ENCODE measurements around the gene PWP2.
"Not testable (repeated sequence)": the region's sequence is repeated elsewhere in the genome, so short reads cannot be mapped to it uniquely, and the experiment has no call there.

The PWP2 gene

DNA sequence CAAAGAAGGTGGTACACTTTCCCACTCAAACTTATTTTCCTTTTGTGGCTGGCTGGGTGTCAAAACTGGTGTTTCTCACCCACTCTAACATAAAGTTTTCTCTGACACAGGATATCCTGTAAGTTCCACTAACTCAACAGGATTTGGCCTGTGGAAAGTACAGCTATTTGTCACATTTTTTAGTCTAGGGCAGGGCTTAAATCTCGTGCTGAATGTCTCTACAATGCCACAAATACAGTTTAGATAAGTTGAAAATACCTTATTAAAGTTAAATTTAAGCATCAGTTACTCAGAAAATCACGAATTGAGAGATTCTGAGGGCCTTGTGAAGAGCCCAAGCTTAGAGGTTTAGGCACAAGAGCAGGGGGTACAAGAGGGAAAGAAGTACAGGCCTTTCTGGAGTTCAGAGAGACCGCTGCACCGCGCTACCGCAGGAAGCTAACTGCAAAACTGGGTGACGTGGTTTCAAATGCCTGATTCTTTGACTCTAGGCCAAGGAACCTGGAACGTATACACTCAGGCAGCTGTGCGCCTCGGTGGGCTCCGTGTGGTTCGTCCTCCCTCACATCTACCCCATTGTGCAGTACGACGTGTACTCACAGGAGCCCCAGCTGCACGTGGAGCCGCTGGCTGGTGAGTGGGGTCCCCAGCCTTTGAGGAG, 23.4 kb upstream of the PWP2 start:
- DNase-seq = peak; percentile 43

DNA sequence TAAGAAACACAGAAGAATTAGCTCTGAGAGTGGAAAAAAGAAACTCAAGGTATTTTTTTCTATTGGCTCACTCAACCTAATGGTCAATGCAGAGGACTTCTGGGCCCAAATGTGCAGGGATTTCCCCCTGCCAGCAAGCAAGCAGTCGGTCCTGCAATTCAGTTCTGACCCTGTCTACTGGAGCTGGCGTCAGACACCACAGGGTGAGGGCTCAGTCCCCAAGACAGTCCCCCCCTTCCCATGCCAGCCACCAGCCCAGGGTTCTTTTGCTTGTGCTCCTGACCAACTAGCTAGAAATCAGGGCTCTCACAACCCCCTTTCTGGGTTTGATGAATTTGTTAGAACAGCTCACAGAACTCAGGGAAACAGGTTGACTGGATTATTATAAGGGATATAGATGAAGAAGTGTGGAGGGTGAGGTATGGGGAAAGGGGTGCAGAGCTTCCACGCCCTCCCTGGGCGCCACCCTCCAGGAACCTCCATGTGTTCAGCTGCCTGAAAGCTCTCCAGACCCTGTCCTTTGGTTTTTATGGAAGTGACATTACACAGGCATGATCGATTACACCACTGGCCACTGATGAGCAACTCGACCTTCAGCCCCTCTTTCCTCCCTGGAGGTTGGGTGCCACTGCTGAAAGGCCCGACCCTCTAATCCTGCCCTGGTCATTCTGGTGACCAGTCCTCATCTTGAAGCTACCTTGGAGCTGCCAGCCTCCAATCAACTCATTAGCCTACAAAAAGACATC, 22.5 kb upstream of the PWP2 start:
- no peak for DNase-seq

DNA sequence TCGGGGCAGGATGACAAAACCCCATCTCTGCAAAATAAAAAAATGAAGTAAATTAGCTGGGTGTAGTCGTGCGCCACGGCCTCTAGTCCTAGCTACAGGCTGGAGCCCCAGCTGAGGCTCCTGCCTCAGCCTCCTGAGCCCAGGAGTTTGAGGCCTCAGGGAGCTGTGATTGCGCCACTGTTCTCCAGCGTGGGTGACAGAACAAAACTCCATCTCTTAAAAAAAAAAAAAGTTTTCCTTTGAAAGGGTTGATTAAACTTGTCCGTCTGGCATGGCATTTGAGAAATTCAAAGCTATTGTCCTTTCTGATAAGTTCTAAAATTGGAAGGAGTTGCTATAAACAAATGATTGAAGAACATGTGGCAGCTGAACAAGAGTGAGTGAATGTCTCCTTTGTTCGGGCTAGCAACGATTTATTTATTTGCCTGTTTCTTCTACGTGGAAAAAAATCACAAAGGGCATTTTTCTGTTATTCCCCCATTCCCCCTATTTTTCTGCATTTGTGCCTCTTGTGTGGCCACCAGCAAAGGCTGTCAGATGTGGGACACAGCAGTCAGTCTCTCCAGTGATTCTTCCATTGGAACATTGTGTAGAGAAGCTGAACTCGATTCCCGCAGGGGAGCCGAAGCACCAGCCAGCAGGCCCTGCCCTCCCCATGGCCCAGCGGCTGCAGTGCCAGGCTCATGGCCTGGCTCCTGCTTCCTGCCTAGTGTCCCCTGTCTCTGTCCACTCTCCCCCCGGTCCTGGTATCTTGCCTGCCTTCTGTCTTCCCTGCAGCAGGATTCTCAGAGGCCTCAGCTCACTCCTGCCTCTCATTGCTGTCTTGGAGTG, 21.5 kb upstream of the PWP2 start:
- DNase-seq = no peak

DNA sequence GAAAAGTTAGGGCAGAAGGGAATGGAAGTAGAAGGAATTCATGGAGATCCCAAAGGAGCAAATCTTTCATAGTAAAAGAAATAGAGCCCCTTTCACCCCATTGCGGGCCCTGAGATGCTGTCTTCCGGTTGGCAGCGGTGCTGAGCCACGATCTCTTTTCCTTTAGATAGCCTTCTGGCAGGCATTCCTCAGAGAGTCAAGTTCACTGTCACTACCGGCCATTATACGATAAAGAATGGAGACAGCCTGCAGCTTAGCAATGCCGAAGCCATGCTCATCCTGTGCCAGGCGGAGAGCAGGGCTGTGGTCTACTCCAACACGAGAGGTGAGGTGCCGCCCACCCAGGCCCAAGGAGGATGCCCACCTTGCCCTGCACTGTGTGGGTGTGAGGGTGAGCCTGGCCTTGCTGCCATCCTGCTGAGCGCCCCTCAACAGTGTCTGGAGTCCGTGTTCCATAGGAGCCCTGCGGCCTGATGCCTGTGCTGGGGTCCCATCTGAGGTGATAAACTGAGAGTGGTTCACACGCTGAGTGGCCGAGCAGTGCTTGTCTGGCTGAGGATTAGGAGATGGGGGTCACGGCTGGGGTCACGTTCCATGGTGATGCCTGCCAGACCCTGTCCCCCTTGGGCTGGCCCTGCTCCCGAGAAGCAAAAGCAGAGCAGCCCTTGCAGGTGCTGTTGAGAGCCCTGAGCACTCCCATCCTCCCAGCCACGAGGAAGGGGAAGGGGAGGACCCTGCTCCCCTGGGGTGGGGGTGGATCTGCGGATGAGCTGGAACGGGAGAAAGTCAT, 20.4 kb upstream of the PWP2 start:
- DNase-seq = no peak

DNA sequence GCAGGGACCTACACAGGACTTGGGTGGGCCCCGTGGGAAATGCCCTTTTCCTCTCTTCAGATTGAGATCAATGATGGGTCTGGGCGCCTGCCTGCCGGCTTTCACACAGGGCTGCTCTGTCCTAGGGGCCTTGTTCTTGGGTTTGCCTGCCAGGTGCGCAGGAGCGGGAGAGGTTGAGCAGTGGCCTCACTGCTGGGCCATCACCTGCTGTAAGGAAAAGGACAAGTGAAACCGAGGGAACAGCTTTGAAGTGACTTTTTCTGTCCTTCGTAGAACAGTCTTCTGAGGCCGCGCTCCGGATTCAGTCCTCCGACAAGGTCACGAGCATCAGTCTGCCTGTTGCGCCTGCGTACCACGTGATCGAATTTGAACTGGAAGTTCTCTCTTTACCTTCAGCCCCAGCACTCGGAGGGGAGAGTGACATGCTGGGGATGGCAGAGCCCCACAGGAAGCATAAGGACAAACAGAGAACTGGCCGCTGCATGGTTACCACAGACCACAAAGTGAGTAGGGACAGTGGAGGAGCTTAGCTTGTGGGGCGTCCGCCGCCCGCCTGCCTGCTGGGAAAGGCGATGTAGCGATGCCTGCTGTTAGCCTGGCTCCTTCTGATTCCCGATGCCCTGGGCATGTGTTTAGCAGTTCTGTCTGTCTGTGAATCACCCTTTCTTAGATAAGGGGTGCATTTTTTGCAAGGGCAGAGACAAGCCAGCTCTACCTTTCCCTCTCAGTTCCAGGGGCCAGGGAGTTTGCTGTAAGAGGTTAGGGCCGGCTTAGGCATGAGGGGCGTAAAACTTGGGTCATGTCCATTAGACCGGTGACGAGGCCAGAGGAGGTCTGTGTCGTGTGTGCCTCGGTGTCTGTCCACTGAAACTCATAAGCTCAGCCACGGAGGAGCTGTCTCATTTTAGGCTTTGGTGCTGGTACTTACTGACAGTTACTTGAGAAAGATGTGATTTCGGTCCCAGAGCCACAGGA, 19.5 kb upstream of the PWP2 start:
- DNase-seq = no peak

DNA sequence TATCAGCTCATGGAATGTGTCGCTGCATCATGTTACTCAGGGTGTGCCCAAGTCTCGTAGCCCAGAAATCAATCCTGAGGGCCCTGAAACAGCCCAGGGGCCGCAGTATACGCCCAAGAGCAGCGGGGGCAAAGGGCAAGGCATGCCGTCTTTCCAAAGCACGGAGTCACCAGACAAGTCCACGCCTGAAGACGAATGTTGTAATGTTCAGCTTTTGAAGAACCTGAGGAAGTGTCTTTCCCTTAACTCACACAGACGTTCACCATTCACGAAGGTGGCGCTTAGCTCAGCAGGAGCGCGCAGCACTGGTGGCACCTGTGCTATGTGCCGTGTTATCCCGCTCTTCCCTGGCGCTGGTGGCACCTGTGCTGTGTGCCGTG, 18.8 kb upstream of the PWP2 start:
- DNase-seq = no peak

DNA sequence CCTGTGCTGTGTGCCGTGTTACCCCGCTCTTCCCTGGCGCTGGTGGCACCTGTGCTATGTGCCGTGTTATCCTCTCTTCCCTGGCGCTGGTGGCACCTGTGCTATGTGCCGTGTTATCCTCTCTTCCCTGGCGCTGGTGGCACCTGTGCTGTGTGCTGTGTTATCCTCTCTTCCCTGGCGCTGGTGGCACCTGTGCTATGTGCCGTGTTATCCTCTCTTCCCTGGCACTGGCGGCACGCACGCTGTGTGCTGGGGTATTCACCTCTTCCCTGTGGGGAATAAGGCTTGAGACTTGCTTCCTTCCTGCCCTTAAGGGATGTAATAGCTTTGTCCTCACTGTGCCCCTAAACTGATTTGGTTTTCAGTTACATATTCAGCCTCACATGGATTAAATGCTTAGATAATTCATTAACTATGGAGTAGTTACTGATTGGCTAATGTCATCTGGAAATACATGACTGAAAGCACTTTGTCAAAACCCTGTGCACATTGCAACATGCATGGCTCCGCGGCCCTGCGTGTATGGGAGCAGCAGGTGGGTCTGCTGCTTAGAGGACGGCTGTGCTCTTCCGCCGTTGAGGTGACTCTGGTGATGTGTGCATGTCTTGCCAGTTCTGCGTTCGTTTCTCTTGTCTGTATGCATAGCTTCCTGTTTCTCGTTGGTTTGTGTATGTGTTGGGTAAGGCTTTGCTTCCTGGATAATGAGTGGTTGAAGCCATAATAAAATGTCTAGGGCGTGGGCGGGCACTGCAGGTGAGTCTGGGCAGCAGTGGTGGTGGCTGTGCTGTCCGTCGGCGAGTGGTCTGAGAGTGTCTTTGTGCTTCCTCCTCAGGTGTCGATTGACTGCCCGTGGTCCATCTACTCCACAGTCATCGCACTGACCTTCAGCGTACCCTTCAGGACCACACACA, 17.9 kb upstream of the PWP2 start:
- DNase-seq = no peak

DNA sequence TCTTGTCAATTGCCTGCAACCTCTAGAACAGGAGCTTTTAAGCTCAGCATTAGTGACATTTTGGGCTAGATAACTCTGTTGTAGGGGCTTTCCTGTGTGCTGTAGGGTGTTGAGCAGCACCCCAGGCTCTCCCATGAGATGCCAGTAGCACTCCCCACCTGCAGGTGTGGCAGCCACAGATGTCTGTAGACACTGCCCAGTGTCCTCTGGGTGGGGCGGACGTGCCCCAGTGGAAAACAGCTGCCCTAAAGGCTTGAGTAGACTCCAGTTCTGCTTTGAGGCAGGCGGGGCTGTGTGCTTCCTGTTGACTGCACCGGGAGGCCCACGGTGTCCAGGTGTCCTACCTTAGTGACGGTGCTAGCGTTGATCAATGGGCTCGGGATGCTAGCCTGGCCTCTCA, 16.9 kb upstream of the PWP2 start:
- DNase-seq = no peak

DNA sequence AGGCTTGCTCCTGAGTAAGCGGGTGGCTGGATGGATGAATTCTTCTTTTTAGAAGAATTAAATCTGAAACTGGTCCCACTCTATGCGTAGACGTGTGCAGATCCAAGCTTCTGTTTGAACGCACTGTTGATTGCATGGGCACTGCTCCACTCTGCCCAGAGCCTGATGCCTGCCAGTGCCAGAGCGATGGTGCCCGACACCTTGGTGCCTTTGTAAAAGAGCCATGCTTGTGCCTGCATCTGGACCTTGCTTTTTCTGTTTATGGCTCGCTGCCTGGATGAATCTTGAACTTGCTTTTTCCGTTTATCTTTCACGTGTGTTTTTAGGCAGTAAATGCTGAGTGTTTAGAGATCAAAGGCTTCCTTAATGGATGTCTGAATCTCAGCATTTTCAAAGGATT, 15.0 kb upstream of the PWP2 start:
- DNase-seq = no peak

DNA sequence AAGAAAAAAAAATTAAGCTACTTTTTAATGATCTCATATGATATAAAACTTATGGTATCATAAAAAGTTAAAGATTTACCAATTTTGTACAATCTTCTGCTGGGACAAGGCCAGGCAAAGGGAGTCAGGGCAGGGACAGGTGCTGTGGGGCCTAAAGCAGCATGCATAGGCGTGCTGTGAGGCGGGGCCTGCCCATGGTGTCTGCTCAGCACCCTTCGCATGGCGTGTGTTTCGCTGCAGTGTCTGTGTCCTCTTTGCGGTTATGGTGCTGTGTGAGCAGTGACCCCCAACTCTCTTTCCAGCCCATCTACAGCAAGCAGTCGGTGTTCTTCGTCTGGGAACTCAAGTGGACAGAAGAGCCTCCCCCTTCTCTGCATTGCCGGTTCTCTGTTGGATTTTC, 13.4 kb upstream of the PWP2 start:
- DNase-seq = no peak

DNA sequence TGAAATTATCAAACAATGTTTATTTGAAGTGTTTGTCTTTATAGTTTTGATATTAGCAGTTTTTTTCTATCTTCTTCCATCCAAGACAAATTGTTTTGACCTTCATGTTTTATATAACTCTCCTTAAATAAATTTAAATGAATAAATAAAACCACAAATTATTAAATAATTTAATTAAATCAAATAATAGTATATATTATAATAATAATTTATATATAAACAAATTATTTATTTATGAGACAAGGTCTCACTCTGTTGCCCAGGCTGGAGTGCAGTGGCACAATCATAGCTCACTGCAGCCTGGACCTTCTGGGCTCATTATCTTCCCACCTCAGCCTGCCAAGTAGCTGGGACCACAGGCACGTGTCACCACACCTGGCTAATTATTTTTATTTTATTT, 12.4 kb upstream of the PWP2 start:
- DNase-seq = no peak

DNA sequence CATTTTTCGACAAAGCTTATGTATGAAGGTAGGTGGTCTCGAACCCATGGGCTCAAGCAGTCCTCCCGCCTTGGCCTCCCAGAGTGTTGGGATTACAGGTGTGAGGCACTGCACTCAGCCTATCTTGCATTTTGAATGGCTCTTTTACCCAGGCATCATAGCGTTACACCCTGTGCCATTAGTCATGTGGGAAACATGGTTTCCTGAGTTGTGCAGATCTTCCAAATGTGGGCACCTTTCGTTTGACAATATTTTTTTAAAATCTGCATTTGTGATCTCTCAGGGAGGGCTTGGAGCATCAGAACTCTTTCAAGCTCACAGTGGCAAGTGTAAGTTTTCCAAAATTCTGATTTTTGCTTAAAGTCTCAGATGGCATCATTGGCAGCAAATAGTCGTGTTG, 8.7 kb upstream of the PWP2 start:
- DNase-seq = not testable (repeated sequence)

DNA sequence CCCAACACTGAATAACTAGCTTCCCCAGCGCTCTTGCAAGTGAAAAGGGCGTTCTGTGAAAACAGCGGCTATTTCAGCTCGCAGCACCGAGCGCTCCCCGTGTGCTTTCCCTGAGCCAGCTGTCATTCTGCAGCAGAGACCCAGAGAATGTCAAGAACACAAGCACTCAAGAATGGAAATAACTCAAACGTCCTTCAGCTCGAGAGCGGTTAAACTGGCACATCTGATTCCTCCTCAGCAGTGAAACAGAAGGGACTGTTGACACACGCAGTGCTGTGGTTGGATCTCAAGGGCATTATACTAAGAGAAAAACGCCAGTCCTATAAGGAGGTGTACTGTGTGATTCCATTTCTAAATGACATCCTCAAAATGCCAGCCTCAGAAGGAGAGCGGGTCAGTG, 8.2 kb upstream of the PWP2 start:
- not testable (repeated sequence) for DNase-seq

DNA sequence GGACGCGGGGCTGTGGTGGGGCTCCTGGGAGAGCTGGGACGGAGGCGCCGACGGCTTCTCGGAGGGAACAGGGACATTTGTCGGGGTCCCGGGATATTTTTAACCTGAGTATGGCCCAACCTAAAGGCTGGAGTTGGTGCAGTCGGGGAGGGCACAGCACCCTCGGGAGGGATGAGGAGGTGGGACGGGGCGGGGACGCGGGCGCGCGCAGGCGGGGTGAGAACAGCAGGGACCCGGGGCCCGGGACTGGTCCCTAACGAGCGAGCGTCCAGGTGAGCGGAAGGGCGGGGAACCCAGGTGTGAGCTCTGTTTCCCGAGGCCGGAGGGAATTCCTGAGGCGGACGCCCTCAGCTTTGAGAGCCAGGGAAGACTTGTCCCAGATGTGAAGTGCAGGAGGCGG, 390 bp downstream of the PWP2 start:
- not testable (repeated sequence) for DNase-seq

DNA sequence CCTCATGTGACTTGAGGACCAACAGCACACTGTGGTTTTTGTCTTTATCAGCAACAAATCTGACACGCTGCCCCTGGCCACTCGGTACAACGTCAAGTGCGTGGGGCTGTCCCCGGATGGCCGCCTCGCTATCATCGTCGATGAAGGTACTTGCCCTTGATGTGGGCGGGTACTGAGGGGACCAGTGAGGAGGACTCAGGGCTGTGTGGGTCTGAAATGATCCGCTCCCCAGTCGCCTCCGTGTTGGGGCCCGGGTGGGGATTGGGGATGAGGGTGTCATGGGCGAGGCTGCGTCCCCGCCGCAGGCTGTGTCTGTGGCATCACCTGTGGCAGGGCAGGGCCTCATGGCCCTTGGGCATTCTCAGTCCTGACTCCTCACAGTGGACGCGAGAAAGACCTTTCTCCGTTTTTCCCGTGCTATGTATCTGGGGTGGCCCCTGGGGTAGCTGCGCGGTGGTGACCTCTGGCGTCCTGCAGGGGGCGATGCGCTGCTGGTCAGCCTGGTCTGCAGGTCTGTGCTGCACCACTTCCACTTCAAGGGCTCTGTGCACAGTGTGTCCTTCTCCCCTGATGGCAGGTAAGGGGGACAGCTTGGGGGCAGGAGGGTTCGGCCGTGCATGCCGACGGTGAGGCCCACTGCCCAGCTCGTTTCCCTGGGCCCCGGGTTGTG, 6.6 kb downstream of the PWP2 start:
- DNase-seq = not testable (repeated sequence)

DNA sequence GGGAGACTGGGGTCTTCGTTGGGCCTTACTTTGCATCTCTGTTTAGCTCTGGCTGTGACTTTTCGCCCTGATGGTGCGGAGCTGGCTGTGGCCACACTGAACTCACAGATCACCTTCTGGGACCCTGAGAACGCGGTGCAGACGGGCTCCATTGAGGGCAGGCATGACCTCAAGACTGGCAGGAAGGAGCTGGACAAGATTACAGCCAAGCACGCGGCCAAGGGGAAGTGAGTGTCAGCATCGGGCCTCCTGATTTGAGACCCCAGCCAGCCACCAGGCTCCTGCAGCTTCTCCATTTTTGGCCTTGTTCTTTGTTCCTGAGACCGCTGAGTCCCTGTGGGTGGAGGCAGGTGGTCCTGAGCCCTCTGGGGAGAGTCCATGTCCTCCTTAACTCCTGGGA, 14.9 kb downstream of the PWP2 start:
- DNase-seq = not testable (repeated sequence)

DNA sequence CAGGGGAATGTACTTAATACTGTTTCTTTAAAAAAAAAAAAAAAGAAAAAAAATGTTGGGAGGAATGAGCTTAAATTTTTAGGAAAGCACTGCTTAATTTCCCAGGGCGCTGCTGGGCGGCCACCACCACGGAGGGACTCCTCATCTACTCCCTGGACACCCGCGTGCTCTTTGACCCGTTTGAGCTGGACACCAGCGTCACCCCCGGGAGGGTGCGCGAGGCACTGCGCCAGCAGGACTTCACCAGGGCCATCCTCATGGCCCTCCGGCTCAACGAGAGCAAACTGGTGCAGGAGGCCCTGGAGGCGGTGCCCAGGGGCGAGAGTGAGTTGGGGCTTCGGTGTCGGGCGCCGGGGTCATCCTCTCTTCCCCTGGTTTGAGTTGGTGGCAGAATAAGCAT, 20.6 kb downstream of the PWP2 start:
- DNase-seq = not testable (repeated sequence)

DNA sequence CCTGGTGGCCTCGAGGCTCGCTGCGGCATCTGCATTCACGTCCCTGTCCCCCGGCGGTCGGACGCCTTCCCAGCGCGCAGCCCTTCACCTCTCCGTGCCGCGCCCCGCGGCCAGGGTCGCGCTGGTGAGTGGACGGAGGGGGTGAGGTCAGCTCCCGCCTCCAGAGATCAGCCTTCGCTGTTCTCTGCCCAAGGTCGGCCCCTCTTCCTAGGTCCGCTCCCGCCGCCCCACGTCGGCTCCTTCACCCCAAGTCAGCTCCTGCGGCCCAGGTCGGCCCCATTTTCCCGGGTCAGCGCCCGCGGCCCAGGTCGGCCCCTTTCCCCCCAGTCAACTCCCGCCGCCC, 26.5 kb downstream of the PWP2 start:
- not testable (repeated sequence) for DNase-seq

DNA sequence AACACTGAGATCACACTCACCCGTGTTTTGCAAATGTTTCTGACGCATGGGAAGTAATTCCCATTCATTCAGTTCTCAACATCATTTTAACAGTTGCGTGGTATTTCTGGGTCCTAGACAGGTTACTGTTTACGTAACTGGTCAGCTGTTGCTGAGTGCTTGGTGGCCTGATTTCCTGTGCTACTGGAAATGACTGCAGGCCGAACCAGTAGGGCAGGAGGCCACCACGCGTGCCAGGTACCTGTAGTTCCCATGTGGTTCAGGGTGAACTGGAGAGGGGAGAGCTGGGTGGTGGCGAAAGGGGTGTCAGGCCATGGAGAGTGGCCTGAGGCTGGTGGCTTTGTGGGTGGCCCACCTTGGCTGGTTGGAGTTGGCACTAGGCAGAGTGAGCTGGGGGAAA, 27.5 kb downstream of the PWP2 start:
- not testable (repeated sequence) for DNase-seq

DNA sequence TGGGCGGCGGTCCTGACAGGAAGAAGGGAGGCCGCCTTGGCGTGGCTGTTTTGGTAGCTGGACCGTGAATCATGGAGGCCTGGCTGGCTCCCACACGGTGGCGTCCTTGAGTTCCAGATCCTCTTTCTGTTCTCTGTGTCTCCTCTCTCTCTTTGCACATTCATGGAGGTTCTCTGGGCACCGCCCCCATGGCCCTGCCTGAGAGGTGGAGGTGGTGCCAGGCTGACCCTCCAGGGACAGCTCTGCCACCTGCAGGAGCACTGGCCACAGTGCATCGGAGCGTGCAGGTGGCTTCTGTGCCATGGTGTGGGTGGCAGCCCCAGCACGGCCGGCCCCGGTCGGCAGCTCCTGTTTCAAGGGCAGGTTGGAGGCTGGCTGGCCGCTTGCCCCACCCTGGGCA, 30.8 kb downstream of the PWP2 start:
- DNase-seq = not testable (repeated sequence)
